Prostate gland (tissue), 2 donors: ENCODE measurements around the gene FRMD6.

Experiments used
- CTCF ChIP-seq, 4 experiments: fragments of 200-600 bp in 2 of 4; fragments of 450-650 bp in 2 of 4; sonication (generic) in 2 of 4; IDR thresholded peaks; 1 replicate in 3 of 4; 2 replicates in 1 of 4; pipeline ENCODE4 v1.5.1; 2016 to 2019; ENCODE audit warnings: antibody characterized with exemption in 4 of 4, mild to moderate bottlenecking in 2 of 4, moderate library complexity in 2 of 4
- POLR2A ChIP-seq: fragments of 450-650 bp; IDR thresholded peaks from one replicate; pipeline ENCODE4 v1.6.1; 2016; ENCODE audit warnings: antibody characterized with exemption, mild to moderate bottlenecking

GRCh38 chr14:51610771-51611170 lies 40.9 kb upstream of the FRMD6 start:
- TF ChIP-seq CTCF (IDR thresholded peaks at IDR 0.05), result no peak
- TF ChIP-seq POLR2A, result no peak
